ENCODE measurements around the gene CIDEB. TPM values are rescaled to one million over a fixed set of nuclear protein-coding genes. Genes with fewer than 3 reads are reported as not detected.

CIDEB gene
- total and polyA plus RNA-seq, 2 of the 13 experiments (the other 11 are each of a cell fraction or from before 2014, with no cell fraction given) = 35.8 to 110 TPM

GRCh38 chr14:24337144-24337823 lies 29.5 kb upstream of the CIDEB start:
- ATAC-seq (no peak), DNase-seq (ENCODE audit: low spot score) (no peak), FAIRE-seq (no peak)
- ChIA-PET CTCF (ENCODE audit: low intra/inter-chr PET ratio, low total read pairs) (interaction anchor here (1.3 to 10.2 kb wide), 2 partner anchors 97 to 99 kb away, joined by 5 to 235 read pairs; partner anchors contain the start of genes CBLN3 and KHNYN), POLR2A (interaction anchor here (0.8 to 2.0 kb wide), 8 partner anchors 9 to 105 kb away, joined by 3 to 7 read pairs (median 4); partner anchors contain the start of genes CBLN3 and KHNYN)
- H4K20me1 ChIP-seq (ENCODE audit: insufficient read depth, low read length) = no peaks in the 10 kb centered on the region
- H3K4me3 ChIP-seq (replicated peaks in 1 of 3; ENCODE audit: insufficient read depth in 1 of 3, low read depth in 2 of 3, low read length in 3 of 3) = no peak overlapping the region
- peaks cover 20 to 78% of the 10 kb centered on the region in 2 experiments; a peak in 4 of 5 replicates for H3K27me3 ChIP-seq (ENCODE audit: control insufficient read depth in 1 of 2, insufficient read depth in 2 of 2, low read length in 2 of 2)
- H3K4me2 ChIP-seq (ENCODE audit: low read depth, low read length) = no peak overlapping the region
- intact Hi-C loops (cut with micrococcal nuclease; ENCODE audit: unreplicated experiment) (no loop called here), in situ Hi-C loops (cut with HindIII; ENCODE audit: extremely low pct_ligation_motif_present, low pct_unique_long_range_greater_than_20kb) (no loop called here)
- H3K4me1 ChIP-seq (ENCODE audit: insufficient read depth, low read length) = peaks cover 34% of the 10 kb centered on the region
- H3K9me3 ChIP-seq (ENCODE audit: low read length) = no peaks in the 10 kb centered on the region
- no TSS peak for BruUV-seq (replicated peaks)
- H3K36me3 ChIP-seq (replicated peaks in 1 of 2; ENCODE audit: control insufficient read depth in 1 of 2, insufficient read depth in 2 of 2, low read length in 2 of 2) = no peaks in the 10 kb centered on the region
- H3K79me2 ChIP-seq (ENCODE audit: insufficient read depth, low read length) = no peaks in the 10 kb centered on the region
- H3K9ac ChIP-seq (ENCODE audit: insufficient read depth, low read depth, low read length) = no peak overlapping the region
- WGBS (ENCODE audit: low lambda C conversion rate) = 12% methylated on average over 7 of the region's 7 CpGs
- no peak overlapping the region for H3K27ac ChIP-seq (ENCODE audit: extremely low read length, insufficient read depth, low read length)
- no peak overlapping the region for H2AFZ ChIP-seq (ENCODE audit: low read length)
- TF ChIP-seq DNMT3B (CRISPR knock-in tag; conservative IDR thresholded peaks at IDR 0.05) (peak; percentile 75; the same call in 1 of the 2 replicates), ZNF567 (CRISPR knock-in tag; IDR thresholded peaks at IDR 0.05; ENCODE audit: borderline replicate concordance) (no peak), ZNF225 (CRISPR knock-in tag; IDR thresholded peaks at IDR 0.05) (peak; percentile 47; the same call in 1 of the 2 replicates), ZNF839 (CRISPR knock-in tag; IDR thresholded peaks at IDR 0.05; ENCODE audit: borderline replicate concordance) (0 out of 2 replicates have a peak, but pooled peaks have one; percentile 54), SSRP1 (CRISPR knock-in tag; IDR thresholded peaks at IDR 0.05) (0 out of 2 replicates have a peak, but pooled peaks have one; percentile 46), ZNF530 (CRISPR knock-in tag; IDR thresholded peaks at IDR 0.05; ENCODE audit: low read depth) (no peak), ZNF83 (CRISPR knock-in tag; IDR thresholded peaks at IDR 0.05; ENCODE audit: borderline replicate concordance) (no peak), ZNF605 (CRISPR knock-in tag; IDR thresholded peaks at IDR 0.05) (0 out of 2 replicates have a peak, but pooled peaks have one; percentile 1), HNF4G (IDR thresholded peaks at IDR 0.05; ENCODE audit: borderline replicate concordance, low read depth, low read length) (peak; percentile 27; the same call in 1 of the 2 replicates), HNF4G (CRISPR knock-in tag; IDR thresholded peaks at IDR 0.05; ENCODE audit: borderline replicate concordance, low read depth) (no peak), PBX2 (CRISPR knock-in tag; IDR thresholded peaks at IDR 0.05) (0 out of 2 replicates have a peak, but pooled peaks have one; percentile 8), HIC2 (CRISPR knock-in tag; IDR thresholded peaks at IDR 0.05; ENCODE audit: low read depth) (peak; percentile 53; the same call in 1 of the 2 replicates), SALL1 (CRISPR knock-in tag; IDR thresholded peaks at IDR 0.05) (0 out of 2 replicates have a peak, but pooled peaks have one; percentile 6), ZNF350 (CRISPR knock-in tag; IDR thresholded peaks at IDR 0.05; ENCODE audit: borderline replicate concordance, low read depth) (0 out of 2 replicates have a peak, but pooled peaks have one; percentile 56), ZNF619 (CRISPR knock-in tag; IDR thresholded peaks at IDR 0.05) (no peak), ZNF563 (CRISPR knock-in tag; IDR thresholded peaks at IDR 0.05) (peak; percentile 64; the same call in 1 of the 2 replicates), ATF7 (IDR thresholded peaks at IDR 0.05) (peak; percentile 90), ATF7 (CRISPR knock-in tag; IDR thresholded peaks at IDR 0.05) (no peak), FOSL2 (CRISPR knock-in tag; IDR thresholded peaks at IDR 0.05) (peak; percentile 92), MXD1 (CRISPR knock-in tag; IDR thresholded peaks at IDR 0.05) (0 out of 2 replicates have a peak, but pooled peaks have one; percentile 30), JUND (CRISPR knock-in tag; IDR thresholded peaks at IDR 0.05) (peak; percentile 21; the same call in 1 of the 2 replicates), FOXA3 (CRISPR knock-in tag; IDR thresholded peaks at IDR 0.05) (peak; percentile 12; the same call in 1 of the 2 replicates)

All from HepG2 (cell line).